HEK293T (cell line): ENCODE results near the gene FBXO36.

Source experiments
- BHLHE40 ChIP-seq: fragments of 450-650 bp; IDR thresholded peaks from 2 replicates; pipeline ENCODE4 v1.6.1; 2016; ENCODE audit warnings: mild to moderate bottlenecking, moderate library complexity, borderline replicate concordance
- SP1 ChIP-seq: fragments of 450-650 bp; IDR thresholded peaks from 2 replicates; pipeline ENCODE4 v1.6.1; 2017

DNA sequence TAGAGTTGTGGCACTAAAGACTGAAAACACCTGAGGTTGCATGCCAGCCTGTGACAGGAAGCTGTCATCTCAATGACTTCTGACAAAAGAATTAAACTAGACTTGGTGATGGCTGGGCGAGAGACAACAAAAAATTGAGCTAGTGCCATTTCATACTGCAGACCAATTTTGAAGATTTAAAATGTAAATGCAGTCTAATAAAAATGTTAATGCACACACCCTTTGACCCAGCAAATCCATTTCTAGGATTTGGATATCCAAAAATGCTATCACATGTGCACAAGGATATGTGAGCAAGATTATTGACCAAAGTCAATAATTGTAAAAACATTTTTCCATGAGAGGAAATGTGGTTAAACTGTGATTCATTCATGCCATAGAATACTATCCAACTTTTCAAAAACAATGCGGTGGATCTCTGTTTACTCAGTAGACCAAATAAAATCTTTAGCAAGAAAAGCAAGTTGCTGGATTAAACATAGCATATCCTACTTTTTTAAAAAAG is 5.6 kb downstream of the FBXO36 start:
- TF ChIP-seq BHLHE40 (no peak), SP1 (no peak)
